D721Med (cell line): ENCODE measurements around the gene EVA1A.

Experiments used
- DNase-seq: peaks from one replicate; pipeline ENCODE4 v3.0.0; 2011; ENCODE audit warnings: low spot score; ENCODE audit not compliant: insufficient read length
- FAIRE-seq: peaks from 2 replicates; lab custom pipeline; 2011; peaks lifted over from hg19 to GRCh38; lab: Jason Lieb, UNC
- CTCF ChIP-seq: IDR thresholded peaks from 2 replicates; pipeline ENCODE4 v1.5.1; 2012; ENCODE audit warnings: mild to moderate bottlenecking, control low read depth; ENCODE audit not compliant: insufficient read depth; ENCODE audit errors: missing control alignments

Gene EVA1A

GRCh38 chr2:75560768-75561565, at the start of gene EVA1A:
TSS of gene EVA1A (minus strand) at chr2:75560939. CDS start at chr2:75518140, 42,799 bp downstream.
- FAIRE-seq (no peak), DNase-seq (no peak)
- no peak for TF ChIP-seq CTCF

- FAIRE-seq = no peak
- DNase-seq = no peak
- TF ChIP-seq CTCF = no peak
These were observed 49.3 kb upstream of the EVA1A start for GRCh38 chr2:75609937-75610508.

- TF ChIP-seq CTCF = no peak
- no peak for FAIRE-seq
- no peak for DNase-seq
These were observed 48.6 kb upstream of the EVA1A start for GRCh38 chr2:75609334-75609689.

- peak; percentile 76 for TF ChIP-seq CTCF
- no peak for FAIRE-seq
- peak; percentile 61 for DNase-seq
These were observed 48.1 kb upstream of the EVA1A start for GRCh38 chr2:75608684-75609333.

GRCh38 chr2:75607988-75608683, 47.4 kb upstream of the EVA1A start:
- no peak for FAIRE-seq
- TF ChIP-seq CTCF = no peak
- DNase-seq = no peak

- no peak for TF ChIP-seq CTCF
- no peak for FAIRE-seq
- no peak for DNase-seq
These were observed 46.7 kb upstream of the EVA1A start for GRCh38 chr2:75607400-75607798.
